OCI-LY7 (cell line): ENCODE data around the gene TRAF2.

Experiments used
- EZH2phosphoT487 ChIP-seq: fragments of 200-600 bp; sonication (generic); IDR thresholded peaks from 2 replicates; pipeline ENCODE4 v1.6.1; 2018; ENCODE audit warnings: low read depth, borderline replicate concordance, mild to moderate bottlenecking, mixed run types, antibody characterized with exemption, low read length, moderate library complexity, mixed read lengths
- TF ChIP-seq, protein P1 (sequence below): fragments of 200-600 bp; sonication (generic); conservative IDR thresholded peaks from 2 replicates; pipeline ENCODE4 v1.5.1; 2014; ENCODE audit warnings: mild to moderate bottlenecking, antibody characterized with exemption, low read length, moderate library complexity, mixed read lengths

- TF ChIP-seq, protein P1, sequence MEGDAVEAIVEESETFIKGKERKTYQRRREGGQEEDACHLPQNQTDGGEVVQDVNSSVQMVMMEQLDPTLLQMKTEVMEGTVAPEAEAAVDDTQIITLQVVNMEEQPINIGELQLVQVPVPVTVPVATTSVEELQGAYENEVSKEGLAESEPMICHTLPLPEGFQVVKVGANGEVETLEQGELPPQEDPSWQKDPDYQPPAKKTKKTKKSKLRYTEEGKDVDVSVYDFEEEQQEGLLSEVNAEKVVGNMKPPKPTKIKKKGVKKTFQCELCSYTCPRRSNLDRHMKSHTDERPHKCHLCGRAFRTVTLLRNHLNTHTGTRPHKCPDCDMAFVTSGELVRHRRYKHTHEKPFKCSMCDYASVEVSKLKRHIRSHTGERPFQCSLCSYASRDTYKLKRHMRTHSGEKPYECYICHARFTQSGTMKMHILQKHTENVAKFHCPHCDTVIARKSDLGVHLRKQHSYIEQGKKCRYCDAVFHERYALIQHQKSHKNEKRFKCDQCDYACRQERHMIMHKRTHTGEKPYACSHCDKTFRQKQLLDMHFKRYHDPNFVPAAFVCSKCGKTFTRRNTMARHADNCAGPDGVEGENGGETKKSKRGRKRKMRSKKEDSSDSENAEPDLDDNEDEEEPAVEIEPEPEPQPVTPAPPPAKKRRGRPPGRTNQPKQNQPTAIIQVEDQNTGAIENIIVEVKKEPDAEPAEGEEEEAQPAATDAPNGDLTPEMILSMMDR, result no peak; the same call in 1 of the 2 replicates
- TF ChIP-seq EZH2phosphoT487, result no peak
These were observed 57.8 kb downstream of the TRAF2 start for GRCh38 chr9:136944212-136944518.
